ENCODE data around the gene C1orf50. TPM values are rescaled to one million over a fixed set of nuclear protein-coding genes. Genes with fewer than 3 reads are reported as not detected.

C1orf50 gene
- total RNA-seq, 5 donors from 2014 or later (not counting 1 experiment from before 2014, with no cell fraction given), result 12.4 to 15.3 (median 13.9) TPM

- Mint-ChIP-seq H3K4me3 (no peak overlapping the region), H3K36me3 (peaks cover 5% of the 10 kb centered on the region), H3K27me3 (no peaks in the 10 kb centered on the region), H3K27ac (no peak overlapping the region), H3K9me3 (no peaks in the 10 kb centered on the region), H3K4me1 (peaks cover 26 to 38% (median 27%) of the 10 kb centered on the region in 3 donors)
- ChIA-PET CTCF (interaction anchor here in 1 of 2 donors (0.9 kb wide), 1 partner anchor 490 kb away, joined by 3 read pairs; no protein-coding TSS in a partner anchor), POLR2A (interaction anchor here (0.6 to 0.7 kb wide), 2 partner anchors 12 to 83 kb away, joined by 3 read pairs; no protein-coding TSS in a partner anchor)
- Histone ChIP-seq H3K36me3 (ENCODE audit: control insufficient read depth in 2 of 2, extremely low read depth in 1 of 2, insufficient read depth in 1 of 2, low read length in 1 of 2) (peaks cover 3 to 6% of the 10 kb centered on the region in 2 donors), H3K27ac (ENCODE audit: low read length) (no peak overlapping the region), H3K9me3 (no peaks in the 10 kb centered on the region), H3K4me3 (ENCODE audit: control insufficient read depth in 1 of 2, extremely low read depth in 1 of 2, low read length in 1 of 2) (peak overlapping the region in 1 of 2 donors; percentile 86), H3K4me1 (ENCODE audit: control insufficient read depth in 1 of 2, extremely low read depth in 1 of 2, insufficient read depth in 2 of 2, low read length in 2 of 2) (peaks cover 22 to 34% of the 10 kb centered on the region in 2 experiments), H3K27me3 (replicated peaks in 1 of 2; ENCODE audit: control insufficient read depth in 2 of 2, extremely low read depth in 1 of 2, insufficient read depth in 2 of 2, low read length in 1 of 2) (no peaks in the 10 kb centered on the region)
- ATAC-seq (replicated peaks in 1 of 4) (no peak), DNase-seq (no peak)
- WGBS (ENCODE audit: insufficient coverage), result no CpG with 5 or more reads among the region's 7 CpGs
These were observed 1.8 kb upstream of the C1orf50 start for GRCh38 chr1:42765269-42765668.

- 1% methylated on average over 36 of the region's 44 CpGs for WGBS (ENCODE audit: insufficient coverage)
- CTCF ChIA-PET, result interaction anchor here (0.6 to 2.3 kb wide), 17 partner anchors 9 to 493 kb away, joined by 3 to 16 read pairs (median 4); partner anchors contain the start of genes ERMAP (in 1 of the 2), SVBP (in 1 of the 2), YBX1 (in 1 of the 2) and ZNF691 (in 1 of the 2)
- H3K27me3 Mint-ChIP-seq, result no peaks in the 10 kb centered on the region
These were observed 963 bp upstream of the C1orf50 start for GRCh38 chr1:42765832-42766740.

GRCh38 chr1:42767510-42768000 is 506 bp downstream of the C1orf50 start:
- ATAC-seq (replicated peaks in 1 of 4) (peak; percentile 9 to 30 (median 28)), DNase-seq (peak in 1 of 35 experiments; percentile 5)
- WGBS (ENCODE audit: insufficient coverage), result 0% methylated on average over 3 of the region's 23 CpGs
- H3K4me3 ChIP-seq (ENCODE audit: control insufficient read depth in 1 of 2, extremely low read depth in 1 of 2, low read length in 1 of 2), result peak overlapping the region; percentile 78 to 86
- peaks cover 10% of the 10 kb centered on the region for H3K36me3 Mint-ChIP-seq
- H3K36me3 ChIP-seq (ENCODE audit: control insufficient read depth in 2 of 2, extremely low read depth in 1 of 2, insufficient read depth in 1 of 2, low read length in 1 of 2), result peaks cover 0 to 3% of the 10 kb centered on the region in 2 donors
- H3K27me3 Mint-ChIP-seq, result no peaks in the 10 kb centered on the region
- H3K4me3 Mint-ChIP-seq, result no peak overlapping the region
- CTCF ChIA-PET, result interaction anchor here (0.6 to 2.3 kb wide), 14 partner anchors 9 to 433 kb away, joined by 3 to 16 read pairs (median 4); partner anchors contain the start of genes ERMAP (in 1 of the 2), SVBP (in 1 of the 2), YBX1 (in 1 of the 2) and ZNF691 (in 1 of the 2)
- POLR2A ChIA-PET, result interaction anchor here (0.5 to 1.7 kb wide), 10 partner anchors 12 to 407 kb away, joined by 3 to 9 read pairs (median 3); partner anchors contain the start of genes ERMAP (in 1 of the 2), SVBP (in 1 of the 2), YBX1 (in 1 of the 2) and ZNF691 (in 1 of the 2)
- no peaks in the 10 kb centered on the region for H3K9me3 ChIP-seq
- no peaks in the 10 kb centered on the region for H3K9me3 Mint-ChIP-seq
- H3K4me1 ChIP-seq (ENCODE audit: control insufficient read depth in 1 of 2, extremely low read depth in 1 of 2, insufficient read depth in 2 of 2, low read length in 2 of 2), result peaks cover 22 to 36% of the 10 kb centered on the region in 2 experiments
- H3K27ac Mint-ChIP-seq, result peak overlapping the region; percentile 74 to 92
- peak overlapping the region; percentile 66 for H3K27ac ChIP-seq (ENCODE audit: low read length)
- H3K4me1 Mint-ChIP-seq, result peaks cover 35 to 46% (median 41%) of the 10 kb centered on the region in 3 donors
- no peaks in the 10 kb centered on the region for H3K27me3 ChIP-seq (replicated peaks in 1 of 2; ENCODE audit: control insufficient read depth in 2 of 2, extremely low read depth in 1 of 2, insufficient read depth in 2 of 2, low read length in 1 of 2)

More at GRCh38 chr1:42765832-42766740, 963 bp upstream of the C1orf50 start:
- POLR2A ChIA-PET, result interaction anchor here (0.5 to 1.7 kb wide), 16 partner anchors 13 to 833 kb away, joined by 3 to 9 read pairs (median 3); partner anchors contain the start of genes ZNF691 (in 2 of the 2) and YBX1 (in 1 of the 2)
- Mint-ChIP-seq H3K4me1 (peaks cover 33 to 44% (median 34%) of the 10 kb centered on the region in 3 donors), H3K9me3 (no peaks in the 10 kb centered on the region), H3K4me3 (no peak overlapping the region), H3K27ac (peak overlapping the region in 1 of 2 donors; percentile 79), H3K36me3 (peaks cover 10% of the 10 kb centered on the region)
- DNase-seq (peak in 19 of 35 experiments; percentile 13 to 61 (median 22)), ATAC-seq (replicated peaks in 1 of 4) (peak in 3 of 4 experiments; percentile 11 to 21 (median 18))
- Histone ChIP-seq H3K27ac (ENCODE audit: low read length) (no peak overlapping the region), H3K4me1 (ENCODE audit: control insufficient read depth in 1 of 2, extremely low read depth in 1 of 2, insufficient read depth in 2 of 2, low read length in 2 of 2) (peaks cover 22 to 34% of the 10 kb centered on the region in 2 experiments), H3K9me3 (no peaks in the 10 kb centered on the region), H3K36me3 (ENCODE audit: control insufficient read depth in 2 of 2, extremely low read depth in 1 of 2, insufficient read depth in 1 of 2, low read length in 1 of 2) (peaks cover 6% of the 10 kb centered on the region in 2 donors), H3K27me3 (replicated peaks in 1 of 2; ENCODE audit: control insufficient read depth in 2 of 2, extremely low read depth in 1 of 2, insufficient read depth in 2 of 2, low read length in 1 of 2) (no peaks in the 10 kb centered on the region), H3K4me3 (ENCODE audit: control insufficient read depth in 1 of 2, extremely low read depth in 1 of 2, low read length in 1 of 2) (peak overlapping the region; percentile 81 to 86)

DNA sequence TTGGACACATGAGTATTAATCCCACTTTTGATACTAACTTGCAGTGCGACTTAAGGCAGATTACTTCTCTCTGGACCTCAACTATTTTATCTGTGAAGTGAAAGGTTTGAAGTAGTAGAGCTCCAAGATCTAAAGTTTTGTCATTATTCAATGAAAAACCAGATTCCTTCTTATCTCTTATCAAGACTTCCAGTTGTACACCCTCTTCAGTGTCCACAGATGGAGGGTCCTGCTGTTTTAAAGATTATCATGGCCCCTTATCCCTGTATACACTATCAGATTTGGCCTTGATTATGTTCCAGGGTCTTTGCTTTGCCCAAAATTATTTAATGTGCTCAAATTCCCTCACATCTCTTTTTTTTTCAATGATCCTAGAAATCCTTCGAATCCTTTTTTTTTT is 1.1 kb downstream of the C1orf50 start:
- no peak for ATAC-seq (replicated peaks in 1 of 4)
- Mint-ChIP-seq H3K27me3 (no peaks in the 10 kb centered on the region), H3K4me1 (peaks cover 38 to 50% (median 47%) of the 10 kb centered on the region in 3 donors), H3K27ac (no peak overlapping the region), H3K36me3 (peaks cover 13% of the 10 kb centered on the region), H3K9me3 (no peaks in the 10 kb centered on the region), H3K4me3 (no peak overlapping the region)
- ChIA-PET POLR2A (interaction anchor here (0.5 to 1.2 kb wide), 3 partner anchors 43 to 145 kb away, joined by 3 to 4 read pairs (median 3); no protein-coding TSS in a partner anchor), CTCF (interaction anchor here in 1 of 2 donors (1.0 to 2.3 kb wide), 4 partner anchors 10 to 305 kb away, joined by 3 to 16 read pairs (median 4); partner anchors contain the start of genes ERMAP, SVBP and ZNF691)
- DNase-seq, result no peak
- no peak overlapping the region for H3K27ac ChIP-seq (ENCODE audit: low read length)
- peaks cover 22 to 36% of the 10 kb centered on the region in 2 experiments for H3K4me1 ChIP-seq (ENCODE audit: control insufficient read depth in 1 of 2, extremely low read depth in 1 of 2, insufficient read depth in 2 of 2, low read length in 2 of 2)
- WGBS (ENCODE audit: insufficient coverage), result no CpG with 5 or more reads among the region's 2 CpGs
- peak overlapping the region; percentile 78 to 86 for H3K4me3 ChIP-seq (ENCODE audit: control insufficient read depth in 1 of 2, extremely low read depth in 1 of 2, low read length in 1 of 2)
- no peaks in the 10 kb centered on the region for H3K27me3 ChIP-seq (replicated peaks in 1 of 2; ENCODE audit: control insufficient read depth in 2 of 2, extremely low read depth in 1 of 2, insufficient read depth in 2 of 2, low read length in 1 of 2)
- peaks cover 0 to 6% of the 10 kb centered on the region in 2 donors for H3K36me3 ChIP-seq (ENCODE audit: control insufficient read depth in 2 of 2, extremely low read depth in 1 of 2, insufficient read depth in 1 of 2, low read length in 1 of 2)
- H3K9me3 ChIP-seq, result no peaks in the 10 kb centered on the region

DNA sequence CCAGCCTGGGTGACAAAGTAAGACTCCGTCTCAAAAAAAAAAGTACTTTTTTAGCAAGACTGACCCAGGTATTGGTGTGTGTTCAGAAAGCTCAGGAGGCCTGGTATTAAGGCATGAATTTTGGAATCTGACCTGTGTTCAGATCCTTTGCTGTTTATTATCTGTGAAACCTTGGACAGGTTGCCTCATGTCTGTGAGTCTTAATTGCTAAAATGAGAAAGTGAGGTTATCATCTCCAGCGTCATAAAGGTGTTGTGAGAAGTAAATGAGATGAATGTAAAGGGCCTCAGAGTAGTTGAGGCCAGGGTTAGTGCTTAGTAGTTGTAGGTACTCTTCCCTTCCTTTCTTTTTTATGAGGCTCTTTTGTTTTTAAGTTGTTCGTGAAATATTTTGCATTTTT is 2.8 kb downstream of the C1orf50 start:
- H3K4me3 Mint-ChIP-seq, result peak overlapping the region in 2 of 3 donors; percentile 26 to 39
- WGBS (ENCODE audit: insufficient coverage), result 100% methylated on average over 2 of the region's 3 CpGs
- H3K36me3 Mint-ChIP-seq, result peaks cover 19% of the 10 kb centered on the region
- no peak overlapping the region for H3K4me3 ChIP-seq (ENCODE audit: control insufficient read depth in 1 of 2, extremely low read depth in 1 of 2, low read length in 1 of 2)
- H3K27me3 Mint-ChIP-seq, result no peaks in the 10 kb centered on the region
- ChIA-PET CTCF (interaction anchor here in 1 of 2 donors (1.5 kb wide), 1 partner anchor 76 kb away, joined by 5 read pairs; the partner anchor contains the start of gene ZNF691), POLR2A (no interaction called here)
- no peak overlapping the region for H3K27ac ChIP-seq (ENCODE audit: low read length)
- peaks cover 21 to 34% of the 10 kb centered on the region in 2 experiments for H3K4me1 ChIP-seq (ENCODE audit: control insufficient read depth in 1 of 2, extremely low read depth in 1 of 2, insufficient read depth in 2 of 2, low read length in 2 of 2)
- peaks cover 41 to 49% (median 46%) of the 10 kb centered on the region in 3 donors for H3K4me1 Mint-ChIP-seq
- H3K27me3 ChIP-seq (replicated peaks in 1 of 2; ENCODE audit: control insufficient read depth in 2 of 2, extremely low read depth in 1 of 2, insufficient read depth in 2 of 2, low read length in 1 of 2), result no peaks in the 10 kb centered on the region
- H3K36me3 ChIP-seq (ENCODE audit: control insufficient read depth in 2 of 2, extremely low read depth in 1 of 2, insufficient read depth in 1 of 2, low read length in 1 of 2), result peaks cover 0 to 17% of the 10 kb centered on the region in 2 donors
- DNase-seq (no peak), ATAC-seq (replicated peaks in 1 of 4) (no peak)
- no peaks in the 10 kb centered on the region for H3K9me3 Mint-ChIP-seq
- no peak overlapping the region for H3K27ac Mint-ChIP-seq
- H3K9me3 ChIP-seq, result no peaks in the 10 kb centered on the region
